AG09319 (cell line): ENCODE results near the gene ZNF136.

Source experiments
- DNase-seq: peaks from one replicate; pipeline ENCODE4 v3.0.0-alpha.2; 2010; ENCODE audit warnings: low read depth; ENCODE audit errors: extremely low read depth
- TF ChIP-seq, protein P1 (sequence below): IDR thresholded peaks from 2 replicates; pipeline ENCODE4 v1.5.1; 2011; ENCODE audit warnings: low read depth, mild to moderate bottlenecking, inconsistent platforms, low read length, moderate library complexity

Gene ZNF136

DNA sequence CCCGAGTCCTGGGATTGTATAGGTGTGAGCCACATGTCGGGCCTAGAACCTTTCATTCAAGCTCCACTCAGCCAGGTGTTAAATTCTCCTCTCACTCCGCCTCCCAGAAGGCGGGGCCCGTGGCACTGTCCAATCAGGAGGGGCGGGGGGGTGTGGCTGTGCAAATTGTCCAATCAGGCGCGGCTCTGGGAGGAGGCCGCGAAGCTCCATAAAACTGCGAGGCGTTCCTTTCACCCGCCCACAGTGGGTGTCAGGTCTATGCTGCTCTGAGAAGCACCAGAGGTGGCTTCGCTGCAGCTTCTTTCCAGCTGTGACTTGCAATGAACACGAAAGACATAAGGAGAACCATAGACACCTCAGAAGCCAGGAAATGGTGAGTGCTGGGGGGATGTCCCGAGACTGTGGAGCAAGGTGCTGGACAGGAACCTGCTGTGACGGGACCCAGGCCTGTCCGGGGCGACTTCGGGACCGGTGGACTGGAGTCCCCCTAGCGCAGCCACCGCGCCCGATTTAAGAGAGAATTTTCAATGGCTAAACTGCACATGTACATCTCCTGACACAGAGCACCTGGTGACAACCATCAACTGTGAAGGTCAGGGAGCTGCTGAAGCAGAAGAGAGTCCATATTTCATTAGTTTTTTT lies 3.0 kb upstream of the ZNF136 start:
- TF ChIP-seq, protein P1, sequence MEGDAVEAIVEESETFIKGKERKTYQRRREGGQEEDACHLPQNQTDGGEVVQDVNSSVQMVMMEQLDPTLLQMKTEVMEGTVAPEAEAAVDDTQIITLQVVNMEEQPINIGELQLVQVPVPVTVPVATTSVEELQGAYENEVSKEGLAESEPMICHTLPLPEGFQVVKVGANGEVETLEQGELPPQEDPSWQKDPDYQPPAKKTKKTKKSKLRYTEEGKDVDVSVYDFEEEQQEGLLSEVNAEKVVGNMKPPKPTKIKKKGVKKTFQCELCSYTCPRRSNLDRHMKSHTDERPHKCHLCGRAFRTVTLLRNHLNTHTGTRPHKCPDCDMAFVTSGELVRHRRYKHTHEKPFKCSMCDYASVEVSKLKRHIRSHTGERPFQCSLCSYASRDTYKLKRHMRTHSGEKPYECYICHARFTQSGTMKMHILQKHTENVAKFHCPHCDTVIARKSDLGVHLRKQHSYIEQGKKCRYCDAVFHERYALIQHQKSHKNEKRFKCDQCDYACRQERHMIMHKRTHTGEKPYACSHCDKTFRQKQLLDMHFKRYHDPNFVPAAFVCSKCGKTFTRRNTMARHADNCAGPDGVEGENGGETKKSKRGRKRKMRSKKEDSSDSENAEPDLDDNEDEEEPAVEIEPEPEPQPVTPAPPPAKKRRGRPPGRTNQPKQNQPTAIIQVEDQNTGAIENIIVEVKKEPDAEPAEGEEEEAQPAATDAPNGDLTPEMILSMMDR: no peak

DNA sequence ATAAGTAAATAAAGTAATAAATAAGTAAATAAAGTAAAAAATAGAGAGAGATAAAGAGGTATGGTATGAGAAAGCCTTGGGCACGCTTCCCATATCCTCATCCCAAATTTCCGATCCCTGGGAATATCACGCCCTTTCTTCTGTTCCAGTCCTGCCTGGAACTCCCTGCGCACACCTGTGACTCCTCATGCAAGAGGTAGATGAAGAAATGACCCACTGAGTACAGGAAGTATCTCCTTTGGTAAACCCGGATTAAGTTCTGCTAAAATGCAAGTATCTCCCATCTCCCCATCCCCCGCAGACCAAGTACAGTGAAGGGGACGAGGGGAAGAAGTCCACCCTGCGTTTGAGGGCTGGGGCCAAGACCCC lies 399 bp upstream of the ZNF136 start:
- TF ChIP-seq, protein P1: no peak
- DNase-seq: no peak

More for the DNA sequence above, 3.0 kb upstream of the ZNF136 start:
- DNase-seq: no peak

DNA sequence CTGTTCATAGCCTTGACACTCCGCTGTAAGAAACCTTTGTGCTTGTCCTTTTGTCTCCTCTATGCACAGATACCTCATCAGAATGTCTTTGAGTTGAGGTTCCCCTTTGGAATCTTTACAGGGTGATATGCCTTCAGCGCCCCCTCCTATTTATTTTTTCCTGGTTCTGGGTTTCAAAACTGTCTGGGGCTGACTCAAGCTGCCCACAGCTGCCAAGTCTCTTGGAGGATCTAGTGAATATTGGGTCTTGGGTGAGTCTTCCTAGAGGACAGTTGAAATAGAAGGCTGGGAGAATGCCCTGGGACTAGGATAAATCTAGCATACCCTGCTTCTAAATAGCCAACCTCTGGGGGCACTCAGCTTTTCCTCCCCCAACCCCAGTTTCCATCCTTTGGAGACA lies 930 bp downstream of the ZNF136 start:
- TF ChIP-seq, protein P1: no peak

DNA sequence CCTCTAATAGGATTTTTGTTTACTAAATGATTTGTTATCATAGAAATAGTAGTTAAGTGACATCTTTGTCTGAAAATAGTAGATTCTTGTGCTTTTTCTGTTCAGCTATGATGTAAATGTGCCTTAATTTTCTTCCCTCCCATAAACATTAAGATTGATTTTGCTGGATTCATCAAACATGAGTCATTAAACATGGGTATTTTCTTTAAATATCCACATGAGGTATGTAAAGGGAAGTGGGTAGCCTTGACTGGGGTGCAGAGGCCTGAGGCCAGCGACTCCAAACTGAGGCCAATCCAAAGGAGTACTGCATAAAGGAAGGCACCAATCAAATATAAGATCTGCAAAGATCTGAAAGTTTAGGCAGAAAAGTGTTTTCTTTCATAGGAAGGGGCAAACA lies 3.7 kb downstream of the ZNF136 start:
- TF ChIP-seq, protein P1: no peak
- no peak for DNase-seq

More for the DNA sequence above, 930 bp downstream of the ZNF136 start:
- DNase-seq: no peak

DNA sequence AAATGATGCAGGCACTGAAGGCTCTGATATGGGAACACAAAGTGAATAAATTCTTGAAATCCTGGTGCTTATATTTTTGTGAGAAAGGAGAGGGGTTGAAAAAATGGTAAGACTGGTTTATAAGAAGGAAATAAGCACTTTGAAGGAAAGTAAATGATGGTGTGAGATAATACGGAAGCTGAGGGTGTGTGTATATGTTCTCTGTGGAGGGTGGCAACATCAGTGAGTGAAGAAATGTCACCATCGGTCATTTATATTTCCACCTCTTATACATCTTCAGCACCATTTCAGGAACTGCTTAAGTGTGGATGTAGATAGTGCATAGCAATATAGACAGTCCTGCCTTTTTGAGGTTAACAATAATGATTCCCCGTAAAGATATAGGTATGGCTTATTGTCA lies 17.5 kb downstream of the ZNF136 start:
- DNase-seq: no peak
- TF ChIP-seq, protein P1: no peak

DNA sequence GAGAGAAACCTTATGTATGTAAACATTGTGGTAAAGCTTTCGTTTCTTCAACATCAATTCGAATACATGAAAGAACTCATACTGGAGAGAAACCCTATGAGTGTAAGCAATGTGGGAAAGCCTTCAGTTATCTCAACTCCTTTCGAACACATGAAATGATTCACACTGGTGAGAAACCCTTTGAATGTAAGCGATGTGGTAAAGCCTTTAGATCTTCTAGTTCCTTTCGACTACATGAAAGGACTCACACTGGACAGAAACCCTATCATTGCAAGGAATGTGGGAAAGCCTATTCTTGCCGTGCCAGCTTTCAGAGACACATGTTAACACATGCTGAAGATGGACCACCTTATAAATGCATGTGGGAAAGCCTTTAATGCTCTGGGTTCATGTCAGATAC lies 24.7 kb downstream of the ZNF136 start:
- DNase-seq: no peak
- TF ChIP-seq, protein P1: no peak

DNA sequence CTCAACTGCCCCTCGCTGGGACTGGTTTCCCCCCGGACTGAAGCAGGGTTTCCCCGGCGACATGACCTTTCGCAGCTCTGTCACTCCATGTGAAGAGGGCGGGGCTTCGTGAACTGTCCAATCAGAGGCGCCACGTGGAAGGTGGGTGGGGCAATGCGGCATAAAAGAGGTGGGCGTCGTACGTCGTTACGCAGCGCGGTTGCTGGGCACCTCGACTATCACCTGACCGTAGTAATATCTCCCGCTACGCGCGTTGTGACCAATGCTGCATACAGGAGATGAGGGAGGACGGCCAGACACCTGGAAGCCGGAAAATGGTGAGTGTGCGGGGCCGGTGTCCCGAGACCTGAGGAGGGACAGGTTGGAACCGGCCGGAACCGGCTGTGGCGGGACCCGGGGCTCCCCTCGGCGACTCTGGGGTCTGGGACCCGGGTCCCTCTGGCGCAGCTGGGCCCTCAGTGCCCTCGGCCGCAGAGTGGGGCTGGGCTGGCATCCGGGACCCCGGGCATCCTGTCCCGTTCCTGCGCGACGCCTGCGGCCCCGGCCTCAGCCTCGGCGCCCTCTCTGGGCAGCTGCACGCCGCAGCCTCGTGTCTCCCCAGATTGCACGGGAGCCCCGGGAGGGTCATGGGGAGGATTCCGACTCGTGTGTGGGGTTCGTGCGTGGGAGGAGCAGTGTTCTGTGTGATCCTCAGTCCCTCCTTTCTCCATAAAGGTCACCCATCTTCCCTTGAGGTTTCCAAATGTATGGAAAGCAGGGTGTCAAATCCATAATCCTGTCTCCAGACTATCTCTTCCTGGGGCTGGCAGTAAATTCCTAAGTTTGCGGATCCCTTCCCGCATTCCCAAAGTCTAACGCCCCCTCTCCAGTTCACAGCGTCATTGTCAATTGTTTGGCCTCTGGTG lies 32.2 kb downstream of the ZNF136 start:
- TF ChIP-seq, protein P1: no peak
- DNase-seq: no peak
